ENCODE results near the gene OR51B5. TPM values are rescaled to one million over a fixed set of nuclear protein-coding genes. Genes with fewer than 3 reads are reported as not detected.
"Not testable (repeated sequence)": the region's sequence is repeated elsewhere in the genome, so short reads cannot be mapped to it uniquely, and the experiment has no call there.

Gene OR51B5
- total RNA-seq, 2 experiments from 2014 or later: not detected

- CTCF ChIA-PET: interaction anchor here (1.7 kb wide), 1 partner anchor 239 kb away, joined by 4 read pairs; no protein-coding TSS in a partner anchor
- Mint-ChIP-seq H3K4me1 (no peaks in the 10 kb centered on the region), H3K27me3 (peaks cover 5% of the 10 kb centered on the region), H3K27ac (no peak overlapping the region), H3K36me3 (ENCODE audit: low read depth) (no peaks in the 10 kb centered on the region), H3K4me3 (no peak overlapping the region), H3K9me3 (ENCODE audit: low read depth) (peaks cover 2% of the 10 kb centered on the region)
- intact Hi-C loops (cut with DNase I, micrococcal nuclease): no loop called here
- ATAC-seq (no peak), DNase-seq (no peak)
- POLR2A ChIA-PET: no interaction called here
Measured at GRCh38 chr11:5363679-5364078, 20.4 kb upstream of the OR51B5 start.

GRCh38 chr11:5362017-5362625, 18.8 kb upstream of the OR51B5 start:
- CTCF ChIA-PET: no interaction called here
- Mint-ChIP-seq H3K27me3 (peaks cover 5% of the 10 kb centered on the region), H3K27ac (no peak overlapping the region), H3K4me3 (no peak overlapping the region), H3K36me3 (ENCODE audit: low read depth) (no peaks in the 10 kb centered on the region), H3K4me1 (no peaks in the 10 kb centered on the region), H3K9me3 (ENCODE audit: low read depth) (peaks cover 2% of the 10 kb centered on the region)
- POLR2A ChIA-PET: no interaction called here
- intact Hi-C loops (cut with DNase I, micrococcal nuclease): no loop called here
- DNase-seq: no peak
- no peak for ATAC-seq

- intact Hi-C loops (cut with DNase I, micrococcal nuclease); DNase-seq; H3K4me3 Mint-ChIP-seq; ATAC-seq; H3K27me3 Mint-ChIP-seq; H3K4me1 Mint-ChIP-seq; H3K27ac Mint-ChIP-seq; CTCF ChIA-PET; POLR2A ChIA-PET; H3K9me3 Mint-ChIP-seq (ENCODE audit: low read depth); H3K36me3 Mint-ChIP-seq (ENCODE audit: low read depth): not testable (repeated sequence)
Measured at GRCh38 chr11:5356031-5356430, 12.7 kb upstream of the OR51B5 start.

- ATAC-seq: no peak
- POLR2A ChIA-PET: no interaction called here
- no peak within 1 kb of the TSS for H3K27ac Mint-ChIP-seq
Measured at GRCh38 chr11:5351208-5351607, 7.9 kb upstream of the OR51B5 start, which contains the start of gene OR51B6. OR51B6 (plus strand) TSS chr11:5351508; CDS start chr11:5351508, 0 bp downstream.

GRCh38 chr11:5349550-5349949, 6.2 kb upstream of the OR51B5 start:
- ChIA-PET POLR2A (no interaction called here), CTCF (no interaction called here)
- no peak overlapping the region for H3K4me3 Mint-ChIP-seq
- no peaks in the 10 kb centered on the region for H3K4me1 Mint-ChIP-seq
- H3K36me3 Mint-ChIP-seq (ENCODE audit: low read depth): no peaks in the 10 kb centered on the region
- DNase-seq (no peak), ATAC-seq (no peak)
- peaks cover 9% of the 10 kb centered on the region for H3K27me3 Mint-ChIP-seq
- H3K9me3 Mint-ChIP-seq (ENCODE audit: low read depth): no peaks in the 10 kb centered on the region
- intact Hi-C loops (cut with DNase I, micrococcal nuclease): no loop called here
- H3K27ac Mint-ChIP-seq: no peak overlapping the region

More at GRCh38 chr11:5351208-5351607, 7.9 kb upstream of the OR51B5 start, which contains the start of gene OR51B6:
- H3K27me3 Mint-ChIP-seq: peaks cover 12% of the 10 kb centered on the region
- intact Hi-C loops (cut with DNase I, micrococcal nuclease): no loop called here
- H3K36me3 Mint-ChIP-seq (ENCODE audit: low read depth): no peaks in the 10 kb centered on the region
- no peak within 1 kb of the TSS for H3K4me3 Mint-ChIP-seq
- H3K4me1 Mint-ChIP-seq: no peaks in the 10 kb centered on the region
- CTCF ChIA-PET: no interaction called here
- no peak for DNase-seq
- H3K9me3 Mint-ChIP-seq (ENCODE audit: low read depth): no peaks in the 10 kb centered on the region

- DNase-seq (no peak), ATAC-seq (no peak)
- Mint-ChIP-seq H3K9me3 (ENCODE audit: low read depth) (no peaks in the 10 kb centered on the region), H3K4me1 (no peaks in the 10 kb centered on the region), H3K27ac (no peak overlapping the region), H3K4me3 (no peak overlapping the region), H3K27me3 (peaks cover 9% of the 10 kb centered on the region), H3K36me3 (ENCODE audit: low read depth) (no peaks in the 10 kb centered on the region)
- ChIA-PET CTCF (no interaction called here), POLR2A (no interaction called here)
- intact Hi-C loops (cut with DNase I, micrococcal nuclease): no loop called here
Measured at GRCh38 chr11:5348551-5349194, 5.3 kb upstream of the OR51B5 start.

- no peak overlapping the region for H3K4me3 Mint-ChIP-seq
- no peaks in the 10 kb centered on the region for H3K4me1 Mint-ChIP-seq
- ChIA-PET POLR2A (no interaction called here), CTCF (no interaction called here)
- intact Hi-C loops (cut with DNase I, micrococcal nuclease): no loop called here
- H3K36me3 Mint-ChIP-seq (ENCODE audit: low read depth): no peaks in the 10 kb centered on the region
- DNase-seq (no peak), ATAC-seq (no peak)
- H3K9me3 Mint-ChIP-seq (ENCODE audit: low read depth): no peaks in the 10 kb centered on the region
- H3K27me3 Mint-ChIP-seq: peaks cover 9% of the 10 kb centered on the region
- H3K27ac Mint-ChIP-seq: no peak overlapping the region
Measured at GRCh38 chr11:5345831-5346230, 2.5 kb upstream of the OR51B5 start.

- intact Hi-C loops (cut with DNase I, micrococcal nuclease): no loop called here
- DNase-seq: no peak
- Mint-ChIP-seq H3K36me3 (ENCODE audit: low read depth) (no peaks in the 10 kb centered on the region), H3K9me3 (ENCODE audit: low read depth) (no peaks in the 10 kb centered on the region), H3K27me3 (peaks cover 11% of the 10 kb centered on the region), H3K27ac (no peak overlapping the region), H3K4me3 (no peak overlapping the region), H3K4me1 (no peaks in the 10 kb centered on the region)
- CTCF ChIA-PET: no interaction called here
- POLR2A ChIA-PET: no interaction called here
- ATAC-seq: no peak
Measured at GRCh38 chr11:5339771-5340322, 3.5 kb downstream of the OR51B5 start.

GRCh38 chr11:5337253-5337652, 6.1 kb downstream of the OR51B5 start:
- CTCF ChIA-PET, H3K4me3 Mint-ChIP-seq: not testable (repeated sequence)

GRCh38 chr11:5336331-5336730, 7.0 kb downstream of the OR51B5 start:
- POLR2A ChIA-PET: no interaction called here

More at GRCh38 chr11:5337253-5337652, 6.1 kb downstream of the OR51B5 start:
- POLR2A ChIA-PET; intact Hi-C loops (cut with DNase I, micrococcal nuclease); ATAC-seq; DNase-seq; H3K36me3 Mint-ChIP-seq (ENCODE audit: low read depth); H3K4me1 Mint-ChIP-seq; H3K27ac Mint-ChIP-seq; H3K9me3 Mint-ChIP-seq (ENCODE audit: low read depth): not testable (repeated sequence)
- peaks cover 11% of the 10 kb centered on the region for H3K27me3 Mint-ChIP-seq

GRCh38 chr11:5335170-5335569, 8.2 kb downstream of the OR51B5 start:
- no peak for DNase-seq
- H3K27me3 Mint-ChIP-seq: peaks cover 6% of the 10 kb centered on the region
- H3K9me3 Mint-ChIP-seq (ENCODE audit: low read depth): no peaks in the 10 kb centered on the region
- CTCF ChIA-PET: no interaction called here
- H3K27ac Mint-ChIP-seq: no peak overlapping the region
- ATAC-seq: no peak
- intact Hi-C loops (cut with DNase I, micrococcal nuclease): no loop called here
- H3K4me1 Mint-ChIP-seq: no peaks in the 10 kb centered on the region
- POLR2A ChIA-PET: no interaction called here
- H3K4me3 Mint-ChIP-seq: no peak overlapping the region
- no peaks in the 10 kb centered on the region for H3K36me3 Mint-ChIP-seq (ENCODE audit: low read depth)

More at GRCh38 chr11:5336331-5336730, 7.0 kb downstream of the OR51B5 start:
- intact Hi-C loops (cut with DNase I, micrococcal nuclease): no loop called here
- DNase-seq (no peak), ATAC-seq (no peak)
- H3K4me3 Mint-ChIP-seq: no peak overlapping the region
- H3K27ac Mint-ChIP-seq: no peak overlapping the region
- H3K36me3 Mint-ChIP-seq (ENCODE audit: low read depth): no peaks in the 10 kb centered on the region
- peaks cover 11% of the 10 kb centered on the region for H3K27me3 Mint-ChIP-seq
- H3K4me1 Mint-ChIP-seq: no peaks in the 10 kb centered on the region
- CTCF ChIA-PET: no interaction called here
- H3K9me3 Mint-ChIP-seq (ENCODE audit: low read depth): no peaks in the 10 kb centered on the region

- CTCF ChIA-PET: no interaction called here
- no peak within 1 kb of the TSS for H3K4me3 Mint-ChIP-seq
- intact Hi-C loops (cut with DNase I, micrococcal nuclease): no loop called here
Measured at GRCh38 chr11:5324197-5324596, 19.1 kb downstream of the OR51B5 start, which contains the start of gene OR51B2. OR51B2 (minus strand) TSS chr11:5324297; CDS start chr11:5324297, 0 bp downstream.

More at GRCh38 chr11:5324197-5324596, 19.1 kb downstream of the OR51B5 start, which contains the start of gene OR51B2:
- POLR2A ChIA-PET: no interaction called here
- Mint-ChIP-seq H3K4me1 (no peaks in the 10 kb centered on the region), H3K27ac (no peak within 1 kb of the TSS), H3K36me3 (ENCODE audit: low read depth) (no peaks in the 10 kb centered on the region), H3K27me3 (peaks cover 3% of the 10 kb centered on the region), H3K9me3 (ENCODE audit: low read depth) (no peaks in the 10 kb centered on the region)
- DNase-seq: no peak
- no peak for ATAC-seq

All from activated CD4-positive, alpha-beta T cell treated with anti-CD3 and anti-CD28 coated beads for 36 hours (primary cell).